Epithelial cell of esophagus (primary cell): ENCODE measurements around the gene DNER.
"Not testable (repeated sequence)": the region's sequence is repeated elsewhere in the genome, so short reads cannot be mapped to it uniquely, and the experiment has no call there.

Source experiments
- DNase-seq: peaks from one replicate; pipeline ENCODE4 v3.0.0; 2010; ENCODE audit warnings: low read depth
- H3K4me3 ChIP-seq: 2 replicates; pipeline ENCODE4 v1.5.1; 2011; ENCODE audit warnings: mild to moderate bottlenecking, low read length, control low read depth
- CTCF ChIP-seq: IDR thresholded peaks from 2 replicates; pipeline ENCODE4 v1.5.1; 2011; ENCODE audit warnings: low read depth, mild to moderate bottlenecking, low read length, control low read depth, inconsistent platforms; ENCODE audit not compliant: insufficient read depth; ENCODE audit errors: missing control alignments

Gene DNER

GRCh38 chr2:229701062-229701461 lies 13.3 kb downstream of the DNER start:
- no peak for TF ChIP-seq CTCF
- no peak overlapping the region for H3K4me3 ChIP-seq
- no peak for DNase-seq

GRCh38 chr2:229695961-229696360 lies 18.4 kb downstream of the DNER start:
- no peak overlapping the region for H3K4me3 ChIP-seq
- no peak for TF ChIP-seq CTCF
- DNase-seq, result no peak

- not testable (repeated sequence) for DNase-seq, H3K4me3 ChIP-seq
These were observed 20.5 kb downstream of the DNER start for GRCh38 chr2:229693845-229694244.

GRCh38 chr2:229691631-229692030 lies 22.7 kb downstream of the DNER start:
- no peak for TF ChIP-seq CTCF
- H3K4me3 ChIP-seq, result no peak overlapping the region
- no peak for DNase-seq

- no peak overlapping the region for H3K4me3 ChIP-seq
- DNase-seq, result no peak
- no peak for TF ChIP-seq CTCF
These were observed 25.0 kb downstream of the DNER start for GRCh38 chr2:229689307-229689839.

GRCh38 chr2:229688141-229688540 lies 26.2 kb downstream of the DNER start:
- TF ChIP-seq CTCF, result no peak
- no peak for DNase-seq
- H3K4me3 ChIP-seq, result no peak overlapping the region

GRCh38 chr2:229686122-229686919 lies 28.0 kb downstream of the DNER start:
- no peak overlapping the region for H3K4me3 ChIP-seq
- DNase-seq, result no peak
- TF ChIP-seq CTCF, result no peak
